ENCODE results near the gene FRMD8. TPM values are rescaled to one million over a fixed set of nuclear protein-coding genes. Genes with fewer than 3 reads are reported as not detected.
A peak's percentile ranks its signal among the peaks of the same experiment; 100 is the strongest.

Gene FRMD8
- total and polyA plus RNA-seq, 9 of the 15 experiments (the other 6 are each of a cell fraction or from before 2014, with no cell fraction given) = 4.5 to 54.5 (median 15.8) TPM

- TF ChIP-seq KDM1A (IDR thresholded peaks at IDR 0.05) (no peak), OTX1 (CRISPR knock-in tag; IDR thresholded peaks at IDR 0.05) (peak; percentile 84), YY1 (IDR thresholded peaks at IDR 0.05; ENCODE audit: borderline replicate concordance in 1 of 3, control insufficient read depth in 1 of 3, extremely low read depth in 1 of 3, insufficient read depth in 3 of 3, insufficient read length in 1 of 3, insufficient replicate concordance in 2 of 3, low read depth in 1 of 3, low read length in 2 of 3) (peak in 1 of 3 experiments; percentile 3), RHOXF2B (CRISPR knock-in tag; conservative IDR thresholded peaks at IDR 0.05) (no peak), CSDE1 (IDR thresholded peaks at IDR 0.05) (no peak), CHCHD3 (CRISPR knock-in tag; IDR thresholded peaks at IDR 0.05) (no peak), MAFF (IDR thresholded peaks at IDR 0.05; ENCODE audit: low read length) (no peak), TFE3 (CRISPR knock-in tag; IDR thresholded peaks at IDR 0.05) (no peak), DEAF1 (CRISPR knock-in tag; IDR thresholded peaks at IDR 0.05) (peak; percentile 16; the same call in 1 of the 2 replicates), ZNF280B (CRISPR knock-in tag; IDR thresholded peaks at IDR 0.05) (peak; percentile 6; the same call in 1 of the 2 replicates), U2AF2 (optimal IDR thresholded peaks at IDR 0.05; ENCODE audit: low read depth, low read length) (no peak), HDGF (IDR thresholded peaks at IDR 0.05) (no peak), KAT7 (CRISPR knock-in tag; IDR thresholded peaks at IDR 0.05; ENCODE audit: borderline replicate concordance) (no peak; the same call in 1 of the 2 replicates), DLX4 (CRISPR knock-in tag; IDR thresholded peaks at IDR 0.05) (peak; percentile 58; the same call in 1 of the 2 replicates), RBM25 (IDR thresholded peaks at IDR 0.05; ENCODE audit: low read depth, low read length, severe bottlenecking) (no peak), SRF (CRISPR knock-in tag; IDR thresholded peaks at IDR 0.05) (peak in 1 of 2 experiments; percentile 69; a peak in 1 of 4 replicates), ATF4 (CRISPR knock-in tag; IDR thresholded peaks at IDR 0.05) (no peak), ZNF239 (CRISPR knock-in tag; IDR thresholded peaks at IDR 0.05) (no peak), SOX6 (IDR thresholded peaks at IDR 0.05) (no peak), PHB (CRISPR knock-in tag; IDR thresholded peaks at IDR 0.05) (no peak), CTBP1 (IDR thresholded peaks at IDR 0.05; ENCODE audit: borderline replicate concordance) (no peak), GTF2B (IDR thresholded peaks at IDR 0.05; ENCODE audit: extremely low read depth, insufficient read length) (peak; percentile 18)
Measured at GRCh38 chr11:65423516-65424204, 37.2 kb downstream of the FRMD8 start (continued).

Measured in K562 (cell line).